GM12865 (cell line): Measurements from ENCODE around the gene MEIS2.
A peak's percentile ranks its signal among the peaks of the same experiment; 100 is the strongest.

Experiments
- DNase-seq: peaks from one replicate; pipeline ENCODE4 v3.0.0; 2010; ENCODE audit warnings: low read depth
- H3K4me3 ChIP-seq: 2 replicates; pipeline ENCODE4 v1.5.1; 2011; ENCODE audit warnings: mild to moderate bottlenecking, low read depth, low read length, control low read depth
- TF ChIP-seq, protein P1 (sequence below): IDR thresholded peaks from 2 replicates; pipeline ENCODE4 v1.5.1; 2011; ENCODE audit warnings: low read length, control low read depth, low read depth, inconsistent platforms; ENCODE audit not compliant: insufficient read depth; ENCODE audit errors: missing control alignments

The MEIS2 gene

DNA sequence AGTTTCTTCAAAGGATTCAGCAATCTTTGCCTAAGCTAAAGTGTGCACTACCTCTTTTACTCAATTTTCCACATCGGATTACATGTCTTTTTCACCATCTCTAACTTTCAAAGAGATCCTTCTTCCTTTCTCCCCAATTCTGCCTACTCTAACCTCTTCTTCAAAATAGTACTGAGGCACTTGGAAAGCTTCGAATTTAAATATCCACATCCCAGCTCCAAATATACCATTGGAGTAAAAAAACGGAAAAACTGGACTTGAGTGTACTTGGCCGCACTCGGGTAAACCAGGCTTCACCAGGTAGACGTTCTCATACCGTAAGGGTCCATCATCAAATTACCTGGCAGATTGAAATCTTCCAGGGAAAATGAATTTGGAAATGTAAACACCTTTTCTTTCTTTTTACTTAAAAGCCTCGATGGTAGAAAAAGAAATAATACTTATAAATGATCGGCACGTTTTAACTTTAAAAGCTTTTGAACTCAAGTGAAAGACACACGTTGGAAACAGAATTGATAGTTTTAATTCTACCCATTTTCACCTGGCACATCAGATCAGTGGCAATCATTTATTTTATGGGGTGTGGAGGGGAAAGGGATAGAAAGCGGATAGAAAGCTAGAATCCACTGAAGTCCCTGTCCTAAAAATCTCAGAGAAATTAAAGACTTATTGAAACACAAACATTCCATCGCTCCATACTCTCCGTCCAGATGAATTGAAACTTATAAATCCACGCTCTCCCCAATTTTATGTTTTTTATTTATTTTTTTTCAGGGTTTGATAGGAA, 8.2 kb upstream of the MEIS2 start:
- DNase-seq, result no peak
- no peak overlapping the region for H3K4me3 ChIP-seq
- TF ChIP-seq, protein P1, sequence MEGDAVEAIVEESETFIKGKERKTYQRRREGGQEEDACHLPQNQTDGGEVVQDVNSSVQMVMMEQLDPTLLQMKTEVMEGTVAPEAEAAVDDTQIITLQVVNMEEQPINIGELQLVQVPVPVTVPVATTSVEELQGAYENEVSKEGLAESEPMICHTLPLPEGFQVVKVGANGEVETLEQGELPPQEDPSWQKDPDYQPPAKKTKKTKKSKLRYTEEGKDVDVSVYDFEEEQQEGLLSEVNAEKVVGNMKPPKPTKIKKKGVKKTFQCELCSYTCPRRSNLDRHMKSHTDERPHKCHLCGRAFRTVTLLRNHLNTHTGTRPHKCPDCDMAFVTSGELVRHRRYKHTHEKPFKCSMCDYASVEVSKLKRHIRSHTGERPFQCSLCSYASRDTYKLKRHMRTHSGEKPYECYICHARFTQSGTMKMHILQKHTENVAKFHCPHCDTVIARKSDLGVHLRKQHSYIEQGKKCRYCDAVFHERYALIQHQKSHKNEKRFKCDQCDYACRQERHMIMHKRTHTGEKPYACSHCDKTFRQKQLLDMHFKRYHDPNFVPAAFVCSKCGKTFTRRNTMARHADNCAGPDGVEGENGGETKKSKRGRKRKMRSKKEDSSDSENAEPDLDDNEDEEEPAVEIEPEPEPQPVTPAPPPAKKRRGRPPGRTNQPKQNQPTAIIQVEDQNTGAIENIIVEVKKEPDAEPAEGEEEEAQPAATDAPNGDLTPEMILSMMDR, result no peak

DNA sequence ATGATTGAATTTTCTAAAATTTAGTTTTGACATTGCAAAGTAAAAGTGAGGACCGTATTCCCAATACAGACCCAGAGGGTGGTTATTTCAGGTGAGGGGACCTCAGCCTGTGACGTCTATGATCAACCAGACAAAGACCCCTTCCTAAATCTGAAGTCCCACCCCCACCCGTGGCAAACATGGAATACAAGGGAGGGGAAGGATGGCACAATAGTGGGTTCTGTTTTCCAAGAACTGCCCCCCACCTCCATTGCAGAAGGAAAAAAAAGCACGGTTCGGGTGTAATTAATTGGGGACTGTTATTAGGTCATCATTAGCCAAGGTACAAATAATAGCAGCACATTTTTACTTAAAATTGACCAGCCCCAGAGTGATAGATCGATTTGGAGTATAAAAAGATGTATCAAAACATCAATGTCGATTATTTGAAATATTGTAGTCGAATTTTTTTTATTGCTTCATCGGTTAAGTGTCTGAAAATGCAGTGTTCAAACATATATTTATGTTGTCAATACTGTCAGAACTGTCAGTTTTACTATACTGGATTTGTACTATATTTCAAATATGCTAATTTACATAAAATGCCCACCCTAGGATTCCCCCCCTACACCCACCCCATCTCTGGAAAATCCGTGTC, 7.5 kb upstream of the MEIS2 start:
- H3K4me3 ChIP-seq, result no peak overlapping the region
- no peak for DNase-seq
- TF ChIP-seq, protein P1, result no peak

DNA sequence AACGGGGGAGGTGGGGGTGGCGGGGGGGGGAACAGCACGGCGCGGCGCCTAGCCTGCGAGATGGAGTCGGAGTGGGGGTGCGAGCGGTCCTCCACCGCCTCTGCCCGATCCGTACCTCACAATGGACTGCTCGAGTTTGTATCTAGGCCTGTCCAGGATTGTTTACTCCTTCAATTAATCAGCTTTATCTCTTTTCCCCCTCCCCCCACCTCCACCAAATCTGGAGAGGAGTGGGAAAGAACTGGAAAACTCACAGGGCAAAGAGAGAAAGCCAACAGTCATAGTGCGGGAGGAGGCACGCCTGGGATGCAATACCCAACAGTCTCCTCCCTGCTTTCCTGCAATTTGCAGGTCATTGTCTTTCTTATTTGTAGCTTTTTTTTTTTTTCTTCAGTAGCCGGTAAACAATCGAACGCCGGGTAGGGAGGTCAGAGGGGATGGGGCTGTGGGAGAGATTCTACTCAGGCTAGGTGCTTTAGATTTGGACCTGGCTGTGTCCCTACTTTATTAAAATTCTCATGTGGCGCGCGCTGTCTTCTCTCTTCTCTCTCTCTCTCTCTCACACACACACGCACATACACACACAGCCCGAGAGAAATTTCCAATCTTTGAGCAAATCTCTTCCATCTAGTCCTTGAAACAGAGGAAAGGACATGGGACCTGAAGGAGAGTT, 6.9 kb upstream of the MEIS2 start:
- no peak overlapping the region for H3K4me3 ChIP-seq
- TF ChIP-seq, protein P1, result no peak
- DNase-seq, result no peak

DNA sequence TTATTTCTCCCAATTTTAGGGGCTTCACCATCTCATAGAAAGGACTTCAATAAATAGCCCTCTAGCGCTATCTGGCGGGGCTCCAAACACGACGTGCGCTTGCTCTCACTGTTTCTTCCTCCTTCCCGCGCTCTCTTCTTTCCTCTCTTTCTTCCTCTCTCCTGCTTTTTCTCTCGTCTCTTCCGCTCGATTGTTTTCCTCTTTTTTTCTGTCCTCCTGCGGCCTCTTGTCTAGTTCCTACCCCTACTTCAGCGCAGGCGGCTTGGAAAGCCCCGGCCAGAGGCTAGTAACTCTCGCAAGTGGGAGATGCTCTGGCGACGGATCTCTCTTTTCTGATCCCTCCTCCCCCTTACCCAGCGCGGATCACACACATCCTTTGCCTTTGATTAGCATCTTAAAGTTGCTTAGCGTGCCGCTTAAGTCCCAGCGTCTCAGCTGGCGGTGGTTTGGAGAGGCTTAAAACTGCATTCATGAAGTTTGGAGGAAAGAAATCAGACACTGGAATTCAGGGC, 6.2 kb upstream of the MEIS2 start:
- TF ChIP-seq, protein P1, result peak; percentile 52
- no peak overlapping the region for H3K4me3 ChIP-seq
- peak; percentile 63 for DNase-seq

DNA sequence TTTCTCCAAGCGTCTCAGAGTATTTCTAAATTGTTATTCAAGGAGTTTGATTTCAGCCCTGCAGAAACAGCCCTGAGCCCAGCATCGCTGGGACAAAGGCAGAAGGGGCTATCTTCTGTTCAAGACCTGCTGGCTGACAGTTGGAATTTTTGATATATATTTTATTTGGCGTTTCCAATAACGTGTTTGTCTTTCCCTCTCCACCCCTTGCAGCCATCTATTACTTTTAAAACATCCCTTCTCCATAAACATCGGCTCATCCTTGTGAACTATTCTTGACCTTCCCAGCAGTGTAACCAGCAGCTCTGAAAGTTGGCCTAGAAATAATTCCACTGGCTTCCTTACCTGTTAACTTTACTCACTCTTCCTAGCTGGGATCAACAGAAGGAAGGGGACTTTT, 5.5 kb upstream of the MEIS2 start:
- H3K4me3 ChIP-seq, result no peak overlapping the region
- TF ChIP-seq, protein P1, result no peak
- no peak for DNase-seq

DNA sequence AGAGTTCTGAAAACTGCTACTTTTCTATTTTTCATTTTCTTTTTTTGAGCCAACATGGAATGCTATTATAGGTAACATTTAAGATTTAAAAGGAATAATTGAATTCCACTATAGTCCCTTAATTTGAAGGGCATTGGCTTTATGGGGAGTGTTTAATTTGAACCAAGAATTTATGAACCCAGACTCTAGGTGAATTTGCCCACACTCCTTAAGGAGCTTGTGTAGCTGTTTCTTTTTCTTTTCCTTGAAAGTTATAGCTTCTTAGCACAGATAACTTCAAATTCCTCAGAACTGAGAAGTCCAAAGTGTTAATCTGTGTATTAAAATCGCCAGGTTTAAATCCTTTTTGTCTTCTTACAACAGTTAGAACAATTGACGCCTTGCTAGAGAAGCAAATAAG, 4.7 kb upstream of the MEIS2 start:
- TF ChIP-seq, protein P1, result no peak
- DNase-seq, result no peak
- no peak overlapping the region for H3K4me3 ChIP-seq
